GM19035 (cell line): ENCODE results near the gene SSRP1.

Source experiments
- ATAC-seq: cut with Tn5 transposase; IDR thresholded peaks from one replicate; pipeline ENCODE4 v1.9.1; 2021; ENCODE audit not compliant: unreplicated experiment

Gene SSRP1

DNA sequence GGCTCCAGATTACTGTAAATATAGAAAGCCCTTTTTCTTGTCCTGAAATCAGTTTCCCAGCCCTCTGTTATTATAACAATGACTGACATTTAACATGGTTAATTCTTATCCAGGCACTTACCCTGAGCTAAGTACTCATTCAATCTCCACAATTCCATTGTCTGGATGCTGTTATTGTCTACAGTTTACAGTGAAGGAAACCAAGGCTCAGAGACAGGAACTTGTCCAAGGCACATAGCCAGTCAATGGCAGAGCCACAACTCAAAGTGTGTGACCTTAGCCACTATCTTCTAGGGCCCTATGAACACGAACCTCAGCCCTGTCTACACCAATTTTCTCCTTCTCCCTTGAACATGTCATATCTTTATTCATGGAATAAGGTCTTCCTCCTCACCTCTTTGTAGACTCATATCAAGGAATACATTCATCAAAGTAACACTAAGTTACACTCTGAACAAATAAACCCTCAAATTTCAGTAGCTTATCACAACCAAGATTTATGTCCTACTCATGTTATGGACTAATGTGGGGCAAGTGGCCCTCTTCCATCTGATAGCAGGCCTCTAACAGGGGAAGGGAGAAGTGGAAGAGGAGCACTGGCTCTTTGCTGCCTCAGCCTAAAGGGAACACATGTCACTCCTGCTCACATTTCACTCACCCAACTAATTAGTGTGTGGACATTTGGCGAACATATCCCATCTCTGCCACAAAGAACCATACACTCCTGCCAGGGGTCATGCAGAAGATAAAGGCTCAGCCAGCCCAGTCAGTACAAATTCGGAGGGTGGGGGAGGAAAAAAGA, 59.3 kb downstream of the SSRP1 start:
- no peak for ATAC-seq
